NAMALWA (cell line): ENCODE data around the gene GRID1.

Source experiments
- DNase-seq: peaks from one replicate; pipeline ENCODE4 v3.0.0-alpha.2; 2015; ENCODE audit warnings: low spot score

Gene GRID1

GRCh38 chr10:86353506-86354485 is 12.8 kb downstream of the GRID1 start:
- DNase-seq, result no peak

GRCh38 chr10:86350897-86351296 is 15.7 kb downstream of the GRID1 start:
- no peak for DNase-seq

- DNase-seq, result no peak
Measured at GRCh38 chr10:86349940-86350630, 16.5 kb downstream of the GRID1 start.

- DNase-seq, result peak; percentile 73
Measured at GRCh38 chr10:86349474-86349873, 17.1 kb downstream of the GRID1 start.

GRCh38 chr10:86348321-86349210 is 18.0 kb downstream of the GRID1 start:
- DNase-seq, result no peak

GRCh38 chr10:86347856-86348255 is 18.7 kb downstream of the GRID1 start:
- DNase-seq, result no peak

- DNase-seq, result no peak
Measured at GRCh38 chr10:86346799-86347665, 19.6 kb downstream of the GRID1 start.

GRCh38 chr10:86345859-86346798 is 20.5 kb downstream of the GRID1 start:
- DNase-seq, result no peak

GRCh38 chr10:86345296-86345858 is 21.2 kb downstream of the GRID1 start:
- no peak for DNase-seq

GRCh38 chr10:86344714-86345161 is 21.9 kb downstream of the GRID1 start:
- DNase-seq, result no peak

- no peak for DNase-seq
Measured at GRCh38 chr10:86344281-86344680, 22.3 kb downstream of the GRID1 start.

GRCh38 chr10:86343761-86344160 is 22.8 kb downstream of the GRID1 start:
- no peak for DNase-seq

- DNase-seq, result no peak
Measured at GRCh38 chr10:86342111-86342863, 24.3 kb downstream of the GRID1 start.

- no peak for DNase-seq
Measured at GRCh38 chr10:86341361-86341811, 25.2 kb downstream of the GRID1 start.

- DNase-seq, result no peak
Measured at GRCh38 chr10:86340991-86341260, 25.7 kb downstream of the GRID1 start.

- no peak for DNase-seq
Measured at GRCh38 chr10:86340176-86340990, 26.2 kb downstream of the GRID1 start.

- DNase-seq, result no peak
Measured at GRCh38 chr10:86339226-86339865, 27.2 kb downstream of the GRID1 start.
